GM12875 (cell line): ENCODE measurements around the gene OR10T2.

Experiments
- H3K4me3 ChIP-seq: one replicate; pipeline ENCODE4 v1.5.1; 2011; ENCODE audit warnings: low read depth, low read length, control low read depth
- TF ChIP-seq, protein P1 (sequence below): IDR thresholded peaks from 2 replicates; pipeline ENCODE4 v1.5.1; 2011; ENCODE audit warnings: low read depth, mild to moderate bottlenecking, control low read depth, inconsistent platforms, low read length, moderate library complexity, borderline replicate concordance; ENCODE audit not compliant: insufficient read depth

The OR10T2 gene

DNA sequence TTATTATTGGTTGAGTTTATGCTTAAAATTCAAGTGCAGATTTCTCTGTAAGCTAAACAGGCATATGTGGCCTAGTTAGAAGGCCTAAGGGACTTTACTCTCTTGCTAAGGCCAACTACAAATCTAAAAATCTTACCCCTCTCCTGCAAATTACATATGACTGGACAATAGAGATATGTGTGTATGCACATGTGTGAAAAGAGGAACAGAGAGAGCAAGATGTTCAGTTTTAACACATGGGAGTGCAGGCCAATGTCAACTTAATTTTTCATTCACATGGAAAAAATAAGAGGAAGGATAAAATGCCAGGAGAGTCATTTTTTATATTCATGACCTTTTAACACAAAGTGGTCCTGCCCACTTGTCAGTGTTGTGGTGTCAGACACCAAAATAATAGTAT, 18.3 kb upstream of the OR10T2 start:
- no peak overlapping the region for H3K4me3 ChIP-seq
- TF ChIP-seq, protein P1, sequence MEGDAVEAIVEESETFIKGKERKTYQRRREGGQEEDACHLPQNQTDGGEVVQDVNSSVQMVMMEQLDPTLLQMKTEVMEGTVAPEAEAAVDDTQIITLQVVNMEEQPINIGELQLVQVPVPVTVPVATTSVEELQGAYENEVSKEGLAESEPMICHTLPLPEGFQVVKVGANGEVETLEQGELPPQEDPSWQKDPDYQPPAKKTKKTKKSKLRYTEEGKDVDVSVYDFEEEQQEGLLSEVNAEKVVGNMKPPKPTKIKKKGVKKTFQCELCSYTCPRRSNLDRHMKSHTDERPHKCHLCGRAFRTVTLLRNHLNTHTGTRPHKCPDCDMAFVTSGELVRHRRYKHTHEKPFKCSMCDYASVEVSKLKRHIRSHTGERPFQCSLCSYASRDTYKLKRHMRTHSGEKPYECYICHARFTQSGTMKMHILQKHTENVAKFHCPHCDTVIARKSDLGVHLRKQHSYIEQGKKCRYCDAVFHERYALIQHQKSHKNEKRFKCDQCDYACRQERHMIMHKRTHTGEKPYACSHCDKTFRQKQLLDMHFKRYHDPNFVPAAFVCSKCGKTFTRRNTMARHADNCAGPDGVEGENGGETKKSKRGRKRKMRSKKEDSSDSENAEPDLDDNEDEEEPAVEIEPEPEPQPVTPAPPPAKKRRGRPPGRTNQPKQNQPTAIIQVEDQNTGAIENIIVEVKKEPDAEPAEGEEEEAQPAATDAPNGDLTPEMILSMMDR, result no peak

DNA sequence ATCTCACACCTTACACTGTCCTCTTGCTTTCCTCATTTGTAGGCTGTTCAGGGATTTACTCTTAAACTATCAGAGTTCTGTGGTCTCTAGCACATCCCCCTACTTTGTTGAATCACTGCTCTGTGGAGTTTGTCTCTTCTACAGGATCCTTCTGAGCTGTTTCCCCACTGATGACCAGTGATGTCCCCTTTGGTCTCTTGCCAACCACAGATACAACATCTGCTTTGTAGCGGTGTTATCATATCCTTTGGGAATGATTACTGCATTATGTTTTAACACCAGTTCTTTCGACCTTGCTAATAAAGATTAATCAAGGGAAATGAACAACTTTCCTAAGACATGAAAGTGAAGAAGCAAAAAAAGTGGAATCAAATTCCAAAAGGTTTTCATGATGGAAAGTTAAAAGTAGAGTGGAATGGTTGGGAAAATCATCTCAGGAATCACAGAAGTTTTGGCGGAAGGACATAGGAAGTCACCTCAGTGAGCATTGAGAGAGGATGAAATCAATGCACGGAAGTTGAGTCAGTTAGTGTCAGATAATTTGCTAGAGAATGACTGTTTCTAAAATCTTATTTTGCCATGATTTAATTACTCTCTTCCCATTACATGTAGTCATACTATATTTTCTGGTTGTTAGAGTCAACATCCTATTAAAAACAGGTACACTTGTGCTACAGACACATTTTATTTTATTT, 15.5 kb upstream of the OR10T2 start:
- TF ChIP-seq, protein P1, result no peak
- H3K4me3 ChIP-seq, result no peak overlapping the region

DNA sequence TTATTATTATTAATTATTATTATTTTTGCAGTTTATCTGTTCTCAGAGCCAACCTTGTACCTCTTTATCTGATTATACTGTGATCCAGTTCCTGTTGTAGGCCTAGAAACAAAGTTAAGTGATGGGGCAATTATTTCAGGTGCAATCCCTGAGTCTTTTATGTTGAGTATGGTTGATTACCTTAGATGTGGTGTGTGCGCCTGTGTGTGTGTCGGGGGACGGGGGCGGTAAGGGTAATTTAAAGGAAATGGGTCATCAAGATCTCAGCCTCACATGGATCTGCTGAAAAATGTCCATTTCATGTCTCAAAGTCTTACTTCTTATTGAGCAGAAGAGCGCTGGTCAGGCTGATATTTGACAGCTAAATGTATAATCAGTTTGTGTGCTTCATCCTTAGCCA, 7.8 kb upstream of the OR10T2 start:
- TF ChIP-seq, protein P1, result no peak

DNA sequence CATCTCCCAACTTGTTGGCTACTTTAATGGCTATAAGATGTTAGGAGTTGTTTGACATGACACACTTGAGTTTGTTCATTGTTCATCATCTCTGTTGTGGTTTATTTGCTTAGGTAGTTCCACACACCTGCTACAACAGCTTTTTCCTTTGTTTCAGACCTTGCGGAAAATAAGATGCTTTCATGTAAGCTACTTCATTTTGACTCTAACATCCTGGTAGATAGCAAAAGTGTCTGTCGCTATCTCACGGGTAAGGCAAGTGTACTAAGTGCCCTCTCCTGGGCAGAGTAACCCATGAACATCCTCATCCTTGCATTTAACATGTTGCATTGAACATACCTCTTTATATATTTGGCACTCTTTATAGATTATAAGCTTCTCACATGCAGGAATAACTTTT, 1.6 kb upstream of the OR10T2 start:
- H3K4me3 ChIP-seq, result no peak overlapping the region
- TF ChIP-seq, protein P1, result no peak

More for the DNA sequence above, 7.8 kb upstream of the OR10T2 start:
- H3K4me3 ChIP-seq, result no peak overlapping the region

DNA sequence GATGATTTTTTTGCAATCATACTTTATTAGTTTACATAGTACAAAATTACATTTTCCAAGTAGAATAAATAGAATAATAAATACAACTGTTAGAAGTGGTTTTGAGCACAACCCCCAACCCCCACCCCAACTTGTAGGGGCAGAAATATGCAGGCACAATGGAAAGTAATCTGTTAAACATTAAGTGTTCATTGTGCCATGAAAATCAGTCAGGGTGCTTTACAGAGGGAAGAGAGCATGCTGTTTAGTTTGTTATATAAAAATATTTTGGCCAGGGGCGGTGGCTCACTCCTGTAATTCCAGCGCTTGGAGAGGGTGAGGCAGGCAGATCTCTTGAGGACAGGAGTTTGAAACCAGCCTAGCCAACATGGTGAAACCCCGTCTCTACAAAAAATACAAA, 2.6 kb downstream of the OR10T2 start:
- TF ChIP-seq, protein P1, result no peak
- no peak overlapping the region for H3K4me3 ChIP-seq

DNA sequence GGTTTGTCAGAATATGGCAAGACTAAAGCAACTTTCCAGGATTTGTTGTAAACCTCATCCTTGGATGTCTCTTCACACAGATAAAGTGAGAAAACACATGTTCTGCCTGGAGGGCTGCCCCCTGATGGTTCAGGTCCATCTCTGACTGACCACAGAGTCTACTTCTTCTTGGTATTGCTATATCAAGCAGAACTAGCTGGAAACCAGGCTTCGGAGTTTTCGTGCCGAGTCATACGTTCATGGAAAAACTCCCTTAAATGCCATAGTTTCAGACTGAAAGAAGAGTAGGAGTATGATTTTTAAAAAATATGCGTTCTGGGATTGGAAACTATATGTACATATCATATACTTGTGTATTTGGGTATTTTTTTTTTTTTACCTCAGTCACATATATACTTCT, 5.8 kb downstream of the OR10T2 start:
- no peak overlapping the region for H3K4me3 ChIP-seq

DNA sequence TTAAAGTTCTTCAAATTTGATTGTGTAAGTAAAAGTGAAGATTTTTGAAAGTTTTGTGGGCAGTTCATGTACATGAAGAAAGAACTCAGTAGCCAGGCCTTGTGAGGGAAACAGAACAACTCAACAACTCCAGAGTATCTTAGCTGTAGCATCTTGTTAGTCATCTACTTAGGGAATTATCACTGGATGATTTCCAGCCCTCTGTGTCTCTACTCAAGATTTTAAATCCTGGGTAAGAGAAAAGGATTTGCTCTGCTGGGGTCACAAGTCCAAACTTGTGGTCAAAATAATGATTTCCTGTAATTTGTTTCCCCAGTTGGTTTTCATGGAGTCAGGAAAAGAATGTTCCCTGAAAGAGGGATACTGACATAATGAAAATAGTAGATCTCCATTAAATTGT, 8.2 kb downstream of the OR10T2 start:
- H3K4me3 ChIP-seq, result no peak overlapping the region
- TF ChIP-seq, protein P1, result no peak

More for the DNA sequence above, 5.8 kb downstream of the OR10T2 start:
- TF ChIP-seq, protein P1, result no peak
